K562 treated with DMSO at 1 percent for 48 hours (cell line): ENCODE data around the gene XPO5. TPM values are rescaled to one million over a fixed set of nuclear protein-coding genes. Genes with fewer than 3 reads are reported as not detected.

ENCODE experiments used
- total RNA-seq: library from RNA; unstranded; fragments of 300-600 nt; gene quantifications from 2 replicates; pipeline ENCODE4 v1.2.3, GENCODE V29; 2022; ENCODE audit warnings: low replicate concordance; ENCODE audit errors: extremely low read depth

XPO5 gene
- not detected in 2 replicates for total RNA-seq

DNA sequence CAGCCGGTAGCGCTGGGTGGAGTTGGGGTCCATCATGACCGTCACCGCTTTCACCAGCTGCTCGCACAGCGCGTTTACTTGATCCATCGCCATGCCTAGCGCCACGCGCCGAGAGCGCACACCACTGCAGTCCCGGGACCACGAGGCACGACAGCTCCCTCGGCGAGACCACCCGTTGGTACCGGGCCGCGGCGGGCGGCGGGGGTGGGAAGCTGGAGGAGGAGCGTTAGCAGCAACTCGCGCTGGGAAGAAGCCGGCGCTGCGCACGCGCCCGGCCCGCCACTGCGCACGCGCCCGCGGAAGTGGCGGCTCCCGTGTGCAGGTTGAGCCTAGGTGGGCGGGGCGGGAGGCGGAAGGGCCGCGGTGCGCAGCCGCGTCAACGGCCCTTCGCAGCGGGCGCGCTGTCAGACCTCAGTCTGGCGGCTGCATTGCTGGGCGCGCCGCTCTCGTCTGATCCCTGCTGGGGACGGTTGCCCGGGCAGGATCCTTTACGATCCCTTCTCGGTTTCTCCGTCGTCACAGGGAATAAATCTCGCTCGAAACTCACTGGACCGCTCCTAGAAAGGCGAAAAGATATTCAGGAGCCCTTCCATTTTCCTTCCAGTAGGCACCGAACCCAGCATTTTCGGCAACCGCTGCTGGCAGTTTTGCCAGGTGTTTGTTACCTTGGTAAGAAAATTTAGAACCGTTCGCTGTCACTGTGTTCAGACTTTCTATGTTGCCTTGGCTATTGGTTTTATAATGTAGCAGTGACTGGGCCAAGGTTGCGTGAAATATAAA is at the start of gene XPO5, which contains the start of gene POLH:
Gene XPO5 (minus strand): TSS at position 267 of the 780 bp plus-strand sequence. CDS start 174 bp downstream, at position 93.
Gene POLH (plus strand): TSS at position 414 of the 780 bp plus-strand sequence. CDS start 6,135 bp downstream, outside the sequence.

DNA sequence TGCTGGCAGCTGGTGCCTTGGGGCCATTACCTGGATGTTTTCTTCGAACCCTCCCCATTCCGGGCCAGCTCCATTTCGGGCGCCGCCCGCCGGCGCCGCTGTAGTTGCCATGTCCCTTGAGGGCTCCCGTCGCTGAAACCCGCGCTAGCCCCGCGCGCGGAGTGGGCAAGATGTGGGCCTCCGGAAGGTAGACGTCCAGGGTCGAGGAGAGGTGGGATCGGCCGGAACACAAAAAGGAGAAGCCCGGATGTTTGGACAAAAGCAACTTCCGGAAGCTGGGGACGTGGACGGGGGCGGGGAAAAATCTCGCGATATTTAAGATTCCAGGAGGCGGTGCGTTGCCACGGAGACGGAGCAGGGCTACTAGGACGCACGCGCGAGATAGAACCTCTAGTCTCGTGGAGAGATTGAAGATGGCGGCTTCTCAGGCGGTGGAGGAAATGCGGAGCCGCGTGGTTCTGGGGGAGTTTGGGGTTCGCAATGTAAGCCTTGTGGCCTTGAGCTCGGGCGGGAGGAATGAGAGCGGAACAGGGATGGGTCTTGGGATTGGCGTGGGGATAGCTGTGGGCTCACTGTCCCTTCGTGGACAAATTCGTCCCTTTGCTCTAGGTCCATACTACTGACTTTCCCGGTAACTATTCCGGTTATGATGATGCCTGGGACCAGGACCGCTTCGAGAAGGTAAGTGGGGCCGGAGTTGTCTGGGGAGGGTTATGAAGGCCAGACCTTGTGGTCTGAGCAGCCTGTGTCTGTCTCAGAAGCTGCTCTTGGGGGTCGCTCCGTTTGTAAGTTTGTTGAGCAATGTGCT is 58.9 kb downstream of the XPO5 start, which contains the start of the genes POLR1C and YIPF3:
Gene POLR1C (plus strand): TSS at position 393 of the 808 bp plus-strand sequence. CDS start 21 bp downstream, at position 414.
Gene YIPF3 (minus strand): TSS at position 230 of the 808 bp plus-strand sequence. CDS start 119 bp downstream, at position 111.

DNA sequence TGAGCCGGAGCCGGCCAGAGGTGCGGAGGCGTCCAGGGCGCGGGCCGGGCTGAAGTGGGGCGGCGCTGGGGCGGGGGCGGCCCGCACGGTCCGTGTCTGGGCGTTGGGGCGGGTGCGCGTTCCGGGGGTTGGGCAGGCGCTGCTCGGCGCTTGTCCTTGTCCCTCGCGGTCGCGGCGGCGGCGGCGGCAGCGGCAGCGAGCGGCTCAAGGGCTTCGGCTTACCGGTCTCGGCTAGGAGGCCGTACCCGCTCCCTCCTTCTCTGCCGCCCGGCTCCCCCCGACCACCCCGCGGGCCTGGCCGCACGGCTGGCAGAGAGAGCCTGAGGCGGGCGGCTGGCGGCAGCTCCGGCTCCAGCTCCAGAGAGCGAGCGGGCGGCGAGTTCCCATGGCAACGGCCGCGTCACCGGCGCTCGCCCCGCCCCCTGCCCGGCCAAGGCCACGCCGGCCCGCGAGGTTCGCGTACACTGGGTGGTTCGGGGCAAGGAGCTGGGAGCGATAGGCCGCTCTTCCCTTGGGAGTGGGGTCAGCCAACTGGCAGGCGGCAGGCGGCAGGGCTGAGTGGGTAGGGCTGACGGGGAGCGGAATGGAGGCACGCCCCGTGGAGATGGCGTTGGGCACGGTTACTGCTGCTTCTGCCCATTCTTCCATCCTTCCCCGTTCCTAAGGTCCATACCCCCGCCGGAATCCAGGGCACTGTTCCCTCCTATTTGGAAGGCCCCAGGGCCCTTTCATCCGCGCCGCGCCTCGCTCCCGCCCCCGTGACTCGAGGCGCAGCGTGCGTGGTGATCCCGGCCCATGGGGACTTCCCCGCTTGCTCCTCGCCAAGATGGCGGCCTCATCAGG is 65.6 kb downstream of the XPO5 start, which contains the start of gene LRRC73:
Gene LRRC73 (minus strand): TSS at position 363 of the 843 bp plus-strand sequence. CDS start 561 bp downstream, outside the sequence.

DNA sequence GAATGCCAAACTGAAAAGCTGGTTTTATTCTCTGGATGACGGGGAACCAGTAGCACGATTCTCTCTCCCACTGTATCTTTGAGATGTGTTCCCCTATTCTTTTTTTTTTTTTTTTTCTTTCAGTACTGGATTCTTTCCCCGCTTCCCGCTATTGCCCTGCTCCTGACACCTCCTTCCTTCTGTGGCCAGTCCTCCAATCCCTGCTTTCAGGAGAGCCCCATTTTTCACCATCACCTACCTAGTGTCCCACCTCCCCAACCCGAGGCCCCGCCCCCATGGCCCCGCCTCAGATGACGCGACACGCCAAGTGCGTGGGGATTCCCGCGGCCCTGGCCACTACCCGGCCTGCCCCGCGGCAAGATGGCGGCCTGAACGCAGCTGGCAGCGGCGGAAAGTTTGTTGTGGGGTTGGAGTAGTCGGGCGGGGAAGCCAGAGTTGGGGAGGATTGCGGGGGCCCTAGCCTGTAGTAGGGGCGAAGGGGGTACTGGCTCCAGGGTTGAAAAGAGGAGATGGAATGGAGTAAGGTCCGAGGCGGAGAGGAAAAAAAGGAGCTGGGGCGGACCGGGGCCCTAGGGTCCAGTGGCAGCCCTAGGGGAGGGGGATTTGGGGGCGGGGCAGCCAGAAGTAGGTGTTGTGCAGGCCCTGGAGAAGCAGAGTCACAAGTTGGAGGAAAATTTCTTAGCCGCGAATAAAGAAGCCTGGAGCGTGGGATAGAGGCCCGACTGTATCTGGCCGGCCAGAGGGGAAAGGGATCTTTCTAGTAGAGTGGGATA is 98.4 kb downstream of the XPO5 start, which contains the start of gene TJAP1:
Gene TJAP1 (plus strand): TSS at position 336 of the 773 bp plus-strand sequence. CDS start 21,432 bp downstream, outside the sequence.

Other genes with a start within 250 kb of the XPO5 start
- 43.1 TPM in 1 of 2 replicates, not detected in the other for gene ZNF318, start 206.4 kb downstream of the XPO5 start, total RNA-seq
- not detected in 2 replicates for gene ABCC10, start 148.5 kb downstream of the XPO5 start, total RNA-seq
- not detected in 2 replicates for gene DLK2, start 120.5 kb downstream of the XPO5 start, total RNA-seq
- gene TJAP1, start 98.5 kb downstream of the XPO5 start, total RNA-seq = not detected in 2 replicates
- gene LRRC73, start 65.7 kb downstream of the XPO5 start, total RNA-seq = not detected in 2 replicates
- not detected in 2 replicates for gene YIPF3, start 59.1 kb downstream of the XPO5 start, total RNA-seq
- not detected in 2 replicates for gene POLR1C, start 58.9 kb downstream of the XPO5 start, total RNA-seq
- not detected in 2 replicates for gene POLH, start 147 bp upstream of the XPO5 start, total RNA-seq
- 179 TPM in 1 of 2 replicates, not detected in the other for gene GTPBP2, start 53.2 kb upstream of the XPO5 start, total RNA-seq
- not detected in 2 replicates for gene MAD2L1BP, start 59.8 kb upstream of the XPO5 start, total RNA-seq
- not detected in 2 replicates for gene RSPH9, start 69.0 kb upstream of the XPO5 start, total RNA-seq
- gene MRPS18A, start 111.8 kb upstream of the XPO5 start, total RNA-seq = not detected in 2 replicates
- gene VEGFA, start 194.2 kb upstream of the XPO5 start, total RNA-seq = 403 TPM in 1 of 2 replicates, not detected in the other